Activated naive CD8-positive, alpha-beta T cell treated with anti-CD3 and anti-CD28 coated beads, Interleukin-2, amount 50 U/mL, for 16 hours (primary cell): ENCODE measurements around the gene GREM2.

Source experiments
- DNase-seq: peaks from one replicate; pipeline ENCODE4 v3.0.0-alpha.2; 2020; ENCODE audit warnings: low read depth, low spot score

The GREM2 gene

DNA sequence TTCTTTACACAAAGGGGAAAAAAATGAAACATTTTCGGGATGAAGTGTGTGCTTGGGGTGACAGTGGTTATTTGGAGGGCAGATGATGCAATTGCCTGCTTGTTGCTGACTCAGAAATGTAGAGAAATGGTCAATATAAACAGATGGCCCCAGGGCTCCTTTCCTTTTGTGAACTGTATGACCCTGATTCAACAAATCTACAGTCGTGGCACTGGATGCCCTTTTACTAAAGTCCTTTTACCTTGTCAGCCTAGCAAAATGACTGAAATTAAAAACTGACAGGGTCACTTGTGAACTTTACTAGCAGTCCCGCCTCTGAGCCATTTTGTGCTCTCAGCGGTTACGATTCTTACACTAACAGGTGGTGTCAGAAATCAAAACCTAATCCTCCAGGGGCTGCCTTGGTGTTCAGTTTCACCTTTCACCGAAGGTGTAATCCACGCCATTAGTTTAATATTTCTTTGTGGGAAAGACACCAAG, 49.8 kb downstream of the GREM2 start:
- no peak for DNase-seq

DNA sequence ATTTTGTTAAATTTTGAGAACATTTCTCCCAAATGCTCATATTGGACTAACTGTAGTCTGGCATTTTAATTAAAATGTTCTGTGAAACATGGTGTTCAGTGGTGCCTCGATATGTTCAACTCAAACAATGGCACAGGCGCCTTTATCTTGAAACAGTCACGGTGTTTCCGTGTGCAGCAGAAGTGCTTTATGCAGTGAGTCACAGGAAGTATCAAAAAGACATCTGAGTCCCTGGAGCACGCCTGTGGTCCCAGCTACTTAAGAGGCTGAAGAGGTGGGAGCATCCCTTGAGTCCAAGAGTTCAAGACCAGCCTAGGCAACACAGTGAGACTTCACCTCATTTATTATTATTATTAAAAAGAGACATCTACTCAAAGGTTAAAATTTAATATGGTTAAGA, 52.2 kb downstream of the GREM2 start:
- DNase-seq: no peak

DNA sequence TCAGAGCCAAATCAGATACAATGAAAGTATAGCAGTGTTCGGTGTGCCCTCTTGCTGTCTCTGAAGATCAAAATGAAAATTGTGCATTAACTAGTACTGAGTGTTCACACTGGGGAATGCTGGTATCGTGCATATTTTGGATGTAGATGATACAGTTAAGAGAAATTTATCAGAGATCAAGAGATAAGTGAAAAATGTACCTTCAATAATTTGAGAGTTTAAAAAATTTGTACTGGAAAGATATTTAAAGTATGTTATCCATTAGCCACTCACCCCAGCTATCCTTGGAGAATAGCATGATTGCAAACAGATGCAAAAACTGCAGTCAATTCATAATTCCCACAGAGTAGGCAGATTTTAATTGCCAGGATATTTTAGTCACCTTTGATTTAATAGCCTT, 56.4 kb downstream of the GREM2 start:
- DNase-seq: no peak

DNA sequence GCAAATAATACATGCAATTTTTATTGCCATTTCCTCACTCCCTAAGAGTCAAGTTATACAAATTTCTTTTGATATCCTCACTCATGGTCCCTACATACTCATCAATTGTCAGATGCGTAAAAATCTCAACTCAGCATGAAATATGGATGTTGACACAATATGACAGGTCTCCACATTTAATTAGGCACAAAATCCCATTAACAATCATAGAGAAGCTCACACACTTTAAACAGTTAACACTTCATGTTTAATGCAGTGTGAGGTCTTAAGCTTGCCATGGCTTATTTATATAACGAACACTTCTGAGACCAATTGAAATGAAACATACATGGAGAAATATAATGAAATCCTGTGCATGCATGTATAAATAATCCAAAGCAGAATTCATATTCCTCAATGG, 58.6 kb downstream of the GREM2 start:
- DNase-seq: no peak

DNA sequence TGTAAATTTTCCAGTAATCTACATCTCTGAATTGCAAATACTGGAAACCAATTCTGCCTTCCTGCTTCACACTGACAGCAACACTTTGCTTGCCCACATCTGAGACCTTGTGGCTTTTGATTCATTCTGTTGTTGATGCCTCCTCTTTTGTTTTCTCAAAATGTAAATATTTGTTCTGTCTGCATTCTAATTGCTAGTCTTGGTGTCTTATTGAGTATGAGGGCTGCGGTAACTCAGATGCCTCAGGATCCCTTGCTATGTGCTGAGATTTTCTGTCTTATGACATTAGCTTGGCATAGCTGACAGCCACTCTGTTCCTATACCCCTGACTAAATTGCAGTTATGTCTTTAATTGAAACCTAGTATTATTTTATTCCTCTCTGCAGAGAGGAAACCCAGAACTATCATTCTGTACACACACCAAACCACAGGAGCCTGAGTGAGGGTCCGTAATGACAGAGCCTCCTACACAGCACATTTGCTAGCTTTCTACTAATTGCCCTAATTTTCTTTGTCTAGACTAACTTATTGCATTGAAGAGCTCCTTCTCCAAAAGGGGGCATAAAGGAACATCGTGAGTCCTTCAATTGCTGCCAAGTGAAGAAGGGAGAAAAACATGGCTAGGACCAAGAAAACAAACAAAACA, 72.1 kb downstream of the GREM2 start:
- no peak for DNase-seq

DNA sequence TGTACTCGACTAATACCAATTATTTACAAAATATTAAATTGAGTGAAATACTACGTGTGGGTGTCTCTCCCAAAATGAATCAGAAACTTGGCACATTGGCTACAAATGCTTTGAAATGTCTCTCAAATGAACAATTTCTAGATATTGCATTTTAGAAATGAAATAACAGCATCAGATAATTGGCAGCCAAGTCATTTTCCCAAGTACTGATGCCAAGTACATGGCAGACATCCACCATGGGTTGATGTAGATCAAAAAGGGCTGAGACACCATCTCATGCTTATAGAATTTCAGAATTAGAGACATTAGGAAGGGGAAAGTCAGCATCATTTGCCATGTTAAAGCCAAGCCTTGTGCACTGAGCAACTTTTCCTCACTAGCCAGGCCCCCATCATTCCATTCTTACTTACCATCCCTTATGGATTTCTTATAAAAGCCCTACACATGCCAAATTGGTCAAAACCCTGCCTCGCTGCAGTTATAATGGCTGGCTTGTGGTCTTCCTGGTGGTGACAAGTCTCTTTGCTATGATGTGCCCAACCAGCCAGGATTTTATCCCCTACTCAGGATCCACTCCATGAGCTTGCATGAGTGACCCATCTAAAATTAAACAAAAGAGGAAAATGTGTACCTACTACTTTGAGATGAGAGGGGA, 73.1 kb downstream of the GREM2 start:
- DNase-seq: no peak

DNA sequence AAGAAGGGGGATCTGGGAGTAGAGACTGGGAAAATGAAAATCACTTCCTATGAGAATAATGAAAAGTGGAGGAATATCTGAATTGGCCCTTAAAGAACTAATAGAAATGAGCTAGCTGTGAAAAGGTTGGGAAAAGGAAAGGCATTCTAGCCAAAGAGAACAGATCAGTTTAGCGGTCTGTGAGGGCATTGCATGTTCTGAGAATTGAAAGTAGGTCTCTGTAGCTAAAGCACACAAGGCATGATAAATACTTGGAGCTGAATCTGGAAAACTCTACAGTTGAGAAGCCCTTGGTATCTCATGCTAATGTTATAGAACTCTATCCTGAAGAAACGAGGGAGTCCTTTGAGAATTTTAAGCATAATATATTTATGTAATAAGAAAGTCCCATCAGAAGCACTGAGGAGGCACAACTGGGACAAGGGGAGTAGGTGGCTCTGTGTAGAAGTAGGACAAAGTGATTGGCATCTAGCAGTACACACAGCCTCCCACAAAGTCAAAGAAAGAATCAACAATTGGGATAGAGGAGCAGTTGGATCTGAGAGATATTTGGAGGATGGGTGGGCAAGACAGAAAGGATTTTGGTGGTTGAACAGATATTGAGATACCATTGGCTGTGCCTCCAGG, 78.7 kb downstream of the GREM2 start:
- no peak for DNase-seq

DNA sequence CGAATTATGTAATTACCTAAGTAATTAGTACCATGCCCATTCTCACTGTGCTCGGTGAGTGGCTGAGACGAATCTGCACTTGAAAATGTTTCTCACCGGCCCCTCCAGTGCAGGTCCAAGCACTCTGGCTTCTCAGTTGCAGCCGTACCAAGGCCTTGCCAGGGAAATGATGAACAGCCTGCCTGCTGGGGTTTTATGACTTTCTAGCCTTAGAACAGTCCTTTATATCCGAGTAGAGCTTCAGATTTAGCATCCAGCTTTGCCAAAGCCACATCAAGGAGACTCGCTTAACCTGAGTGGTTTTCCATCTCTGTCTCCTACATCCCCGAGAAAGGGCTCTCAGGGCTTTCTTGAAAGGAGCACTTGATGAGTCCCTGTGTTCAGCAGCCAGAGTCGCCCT, 83.4 kb downstream of the GREM2 start:
- DNase-seq: no peak

DNA sequence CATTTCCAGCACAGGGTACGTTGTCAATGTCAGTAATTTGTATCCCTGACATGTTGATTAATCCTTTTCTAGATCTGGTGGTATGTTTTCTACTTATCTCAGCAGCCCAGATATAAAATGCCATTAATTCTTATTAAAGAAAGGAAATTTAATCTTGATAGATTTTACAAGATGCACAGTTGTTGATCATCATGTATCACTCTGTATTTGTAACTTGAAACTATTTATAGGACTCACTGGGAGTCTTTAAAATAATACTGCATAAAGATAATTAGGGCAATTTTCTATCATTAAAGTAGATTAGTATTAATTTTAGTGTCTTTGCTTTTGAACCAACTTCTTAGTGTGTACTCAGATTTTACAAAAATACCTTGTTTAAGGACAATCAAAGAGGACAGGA, 84.9 kb downstream of the GREM2 start:
- no peak for DNase-seq

DNA sequence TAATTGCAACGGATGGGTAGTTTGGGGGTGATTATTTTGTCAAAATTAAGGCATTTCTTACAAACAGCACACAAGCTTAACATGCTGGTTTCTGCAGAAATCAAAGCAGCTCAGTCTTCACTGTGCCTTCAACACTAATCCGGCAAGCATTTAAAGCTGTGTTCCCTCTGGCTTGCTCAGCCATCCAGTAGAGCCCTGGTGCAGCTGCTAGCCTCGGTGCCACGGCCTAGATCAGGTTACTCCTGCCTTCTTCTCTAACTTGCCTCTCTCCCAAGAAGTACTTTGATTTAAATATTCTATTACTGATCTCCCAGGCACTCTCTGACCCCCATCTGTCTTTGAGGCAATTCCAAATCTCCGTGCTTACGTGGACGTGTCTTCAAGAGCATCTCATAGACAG, 85.6 kb downstream of the GREM2 start:
- no peak for DNase-seq

DNA sequence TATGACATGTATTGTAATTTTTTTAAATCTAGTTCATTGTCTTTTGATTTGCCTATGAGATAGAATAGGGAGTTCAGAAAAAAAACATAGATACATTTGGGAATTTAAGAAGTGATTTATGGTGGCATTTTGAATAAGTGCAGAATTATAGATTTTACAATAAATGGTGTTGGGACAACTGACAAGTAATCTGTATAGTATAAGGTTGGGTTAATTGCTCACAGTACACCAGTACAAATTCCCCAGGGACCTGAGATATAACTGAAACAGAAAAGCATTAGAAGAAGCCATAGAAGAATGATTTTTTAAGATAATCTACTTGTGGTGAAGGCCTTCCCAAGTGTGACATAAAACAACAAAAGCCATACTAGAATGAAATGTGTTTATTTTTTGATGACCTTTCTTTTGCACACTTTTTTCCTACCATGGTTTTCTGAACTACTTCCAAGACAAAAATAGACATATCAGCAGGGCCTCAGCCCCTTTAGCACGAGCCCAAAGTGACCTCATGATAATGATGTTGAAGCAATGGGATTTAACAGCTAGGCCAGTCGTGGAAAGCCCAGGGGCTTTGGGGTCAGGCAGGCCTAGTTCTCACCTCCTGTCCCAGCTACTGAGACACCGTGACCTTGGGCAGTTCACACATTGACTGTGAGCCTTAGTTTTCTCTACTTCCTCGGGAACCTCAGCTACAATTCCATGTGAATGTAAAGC, 87.4 kb downstream of the GREM2 start:
- DNase-seq: no peak

DNA sequence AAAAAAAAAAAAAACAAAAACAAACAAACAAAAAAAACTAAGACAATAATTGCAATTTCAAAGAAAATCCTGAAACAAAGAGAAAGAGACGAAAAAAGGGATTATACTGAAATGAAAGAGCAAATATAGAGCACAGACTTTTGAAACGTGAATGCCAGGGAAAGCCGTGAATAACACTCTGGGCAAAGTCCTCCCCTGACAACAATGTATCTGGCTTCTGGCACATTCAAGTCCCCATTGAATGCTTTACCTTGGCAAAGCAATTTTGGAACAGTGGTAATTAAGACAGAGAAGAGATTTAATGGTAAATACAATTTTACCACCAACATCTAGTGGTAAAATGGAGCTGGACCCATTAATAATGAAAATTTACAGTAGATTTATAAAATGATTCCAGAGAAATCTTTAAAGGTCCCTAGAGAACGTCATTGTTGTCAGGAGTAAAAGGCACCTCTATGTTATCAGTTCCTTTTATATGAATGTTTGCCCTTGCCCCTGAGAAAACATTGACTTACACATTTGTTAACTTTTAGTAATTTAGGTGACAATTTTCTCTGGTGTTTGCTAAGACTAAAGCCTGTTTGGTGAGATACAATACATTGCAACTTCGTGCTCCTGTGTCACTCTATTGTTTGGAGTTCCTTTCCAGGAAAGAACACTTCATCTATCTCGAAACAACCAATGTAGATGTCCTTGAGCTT, 89.7 kb downstream of the GREM2 start:
- DNase-seq: no peak

DNA sequence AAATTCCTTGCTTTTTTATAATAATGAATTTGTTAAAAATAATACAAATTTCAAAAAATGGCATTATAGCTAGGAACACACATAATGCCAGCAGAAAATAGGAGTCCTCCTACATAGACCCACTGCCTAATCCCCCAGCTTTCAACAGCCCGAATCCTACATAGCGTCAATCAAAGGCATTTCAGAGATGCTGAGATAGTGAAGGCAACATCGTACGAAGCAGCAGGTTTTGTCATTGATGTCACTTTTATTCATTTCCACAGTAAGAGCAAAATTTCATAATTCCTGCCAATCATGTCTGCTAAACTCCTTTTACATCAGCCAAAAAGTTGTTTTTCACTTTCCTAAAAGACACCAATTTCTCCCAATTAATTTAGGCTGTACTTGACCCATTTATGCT, 94.1 kb downstream of the GREM2 start:
- no peak for DNase-seq

DNA sequence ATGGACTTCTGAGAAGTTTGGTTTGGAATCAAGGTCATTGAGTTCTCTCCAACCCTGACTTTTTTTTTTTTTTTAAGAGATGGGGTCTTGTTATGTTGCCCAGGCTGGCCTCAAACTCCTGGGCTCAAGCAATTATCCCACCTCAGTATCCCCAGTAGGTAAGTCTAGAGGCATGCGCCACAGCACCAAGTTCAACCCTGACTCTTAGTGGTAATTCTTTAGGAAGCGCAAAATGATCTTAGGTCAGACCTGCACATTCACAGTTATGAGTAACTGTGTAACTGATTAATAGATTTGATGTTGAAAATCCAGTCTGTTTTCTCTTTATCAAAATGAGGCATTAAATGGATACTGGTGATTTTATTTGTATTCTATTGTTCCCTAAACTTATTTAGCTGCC, 95.9 kb downstream of the GREM2 start:
- DNase-seq: no peak

DNA sequence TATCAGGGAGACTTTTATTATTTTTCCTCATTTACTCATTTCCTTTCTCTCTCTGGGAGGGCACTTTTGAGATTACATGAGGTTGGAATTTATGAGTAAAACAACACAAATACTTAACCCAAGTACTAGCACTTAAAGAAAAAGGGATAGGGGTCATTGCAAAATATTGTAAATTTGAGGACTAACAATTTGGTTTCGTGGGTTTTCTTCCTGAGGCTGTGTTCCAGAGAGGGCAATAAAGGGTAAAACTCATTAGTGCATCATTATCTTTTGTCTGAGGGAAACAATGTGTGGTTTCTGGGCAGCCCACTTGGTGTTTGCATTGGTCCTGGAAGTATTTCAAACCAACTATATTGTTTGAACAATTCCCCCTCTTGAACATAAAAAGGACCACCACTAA, 96.5 kb downstream of the GREM2 start:
- DNase-seq: no peak

DNA sequence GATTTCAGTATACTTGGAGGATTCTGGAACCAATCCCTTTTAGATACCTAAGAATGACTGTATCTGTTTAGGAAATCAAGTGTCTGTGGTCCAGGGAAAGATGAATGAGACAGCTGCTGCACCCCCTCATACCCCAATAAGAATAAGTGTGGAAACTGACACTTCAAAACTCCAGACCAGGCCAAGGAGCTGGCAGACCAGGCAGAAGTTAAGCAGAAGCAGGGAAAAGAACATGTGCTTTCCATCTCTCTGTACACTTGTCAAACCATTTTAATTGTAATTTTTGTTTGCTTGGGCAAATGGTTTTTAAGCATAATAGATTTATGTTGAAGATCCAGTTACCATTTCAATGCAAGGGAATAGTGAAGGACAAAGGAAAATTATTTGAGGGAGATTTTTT, 100.2 kb downstream of the GREM2 start:
- DNase-seq: no peak

DNA sequence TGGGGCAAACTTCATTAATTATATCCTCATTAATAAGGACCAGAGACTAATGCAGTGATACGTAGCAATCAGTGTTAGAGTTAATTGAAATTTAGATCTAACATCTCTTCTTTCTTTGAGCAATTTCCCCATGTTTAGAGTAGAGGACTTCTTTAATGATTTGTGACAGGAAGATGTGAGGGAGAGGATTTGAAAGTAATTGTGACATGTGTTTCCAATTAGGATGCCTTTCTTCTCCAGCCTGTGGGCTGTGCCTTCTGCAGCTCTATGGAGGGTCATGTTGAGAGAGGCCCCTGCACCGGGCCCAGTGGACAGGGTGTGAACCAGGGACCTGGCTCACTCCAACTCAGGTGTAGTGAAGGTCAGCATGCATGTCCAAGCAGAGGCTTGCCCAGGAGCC, 103.0 kb downstream of the GREM2 start:
- DNase-seq: no peak

DNA sequence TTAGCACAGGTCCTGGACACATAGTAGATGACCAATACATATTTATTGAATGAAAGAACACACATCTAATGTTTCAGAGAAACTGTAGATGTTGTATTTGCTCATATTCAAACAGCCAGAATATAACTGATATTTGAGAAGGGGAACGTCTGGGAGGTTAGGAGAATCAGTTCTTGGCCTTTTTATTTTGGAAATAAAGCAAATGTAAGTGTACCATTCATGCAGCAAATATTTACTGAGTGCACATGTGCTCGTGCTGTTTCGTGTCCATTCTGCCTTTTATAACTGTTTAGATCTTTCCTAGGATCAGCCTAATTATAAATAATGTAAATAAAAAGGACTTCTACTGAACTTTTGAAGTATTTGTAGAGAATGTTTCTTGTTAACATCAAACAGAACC, 103.8 kb downstream of the GREM2 start:
- DNase-seq: no peak

DNA sequence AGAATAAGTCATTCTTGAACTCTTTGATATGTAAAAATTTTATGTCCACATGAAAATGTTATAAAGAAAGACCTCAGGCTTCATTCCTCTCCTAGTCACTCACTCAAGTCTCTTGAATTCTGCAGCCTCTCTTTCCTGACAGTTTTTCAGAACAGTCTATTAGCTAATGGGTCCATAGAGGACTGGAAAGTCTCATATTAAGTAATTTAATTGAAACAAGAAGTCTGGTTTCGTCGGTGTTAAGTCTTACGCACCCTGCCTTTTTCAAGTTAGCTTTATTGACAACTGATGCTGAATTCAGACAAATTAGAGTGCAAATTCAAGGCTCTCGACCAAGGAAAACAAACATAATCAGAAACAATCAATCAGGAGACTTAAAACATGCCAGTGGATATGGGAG, 105.8 kb downstream of the GREM2 start:
- no peak for DNase-seq

DNA sequence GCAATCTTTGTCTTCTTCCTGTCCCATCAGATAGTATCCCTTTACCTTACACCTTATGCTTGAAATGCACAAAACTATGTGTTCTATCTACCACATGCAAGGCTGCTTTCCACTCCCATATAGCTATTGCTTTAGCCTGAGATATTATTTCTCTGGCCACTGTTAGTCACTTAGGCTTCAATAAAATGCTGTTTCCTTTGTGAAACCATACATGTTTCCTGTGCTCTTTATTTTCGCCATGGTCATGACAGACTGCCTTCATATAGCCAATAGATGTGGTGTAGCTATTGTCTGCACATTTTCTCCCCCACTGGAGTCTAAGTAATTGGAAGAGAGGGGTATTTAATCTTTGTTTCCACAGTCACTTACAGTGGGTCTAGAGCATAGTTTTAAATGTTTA, 108.4 kb downstream of the GREM2 start:
- no peak for DNase-seq

DNA sequence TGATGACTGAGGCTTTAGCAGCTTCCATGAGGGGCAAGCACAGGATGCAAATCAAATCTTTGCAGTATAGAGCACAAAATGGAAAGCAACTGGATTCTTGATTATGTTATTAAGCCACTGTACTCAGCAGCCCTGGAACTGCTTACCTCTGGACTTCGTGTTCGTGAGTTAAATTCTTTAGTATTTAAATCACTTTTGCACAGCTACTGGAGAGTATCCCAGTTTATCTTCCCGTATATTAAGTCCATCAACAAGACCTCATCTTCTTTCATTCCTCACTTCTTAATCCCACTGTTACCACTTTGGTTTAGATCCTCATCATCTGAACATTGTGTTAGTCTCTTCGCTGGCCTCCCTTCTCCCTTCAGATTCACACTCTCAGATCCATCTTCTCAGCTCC, 108.9 kb downstream of the GREM2 start:
- no peak for DNase-seq

DNA sequence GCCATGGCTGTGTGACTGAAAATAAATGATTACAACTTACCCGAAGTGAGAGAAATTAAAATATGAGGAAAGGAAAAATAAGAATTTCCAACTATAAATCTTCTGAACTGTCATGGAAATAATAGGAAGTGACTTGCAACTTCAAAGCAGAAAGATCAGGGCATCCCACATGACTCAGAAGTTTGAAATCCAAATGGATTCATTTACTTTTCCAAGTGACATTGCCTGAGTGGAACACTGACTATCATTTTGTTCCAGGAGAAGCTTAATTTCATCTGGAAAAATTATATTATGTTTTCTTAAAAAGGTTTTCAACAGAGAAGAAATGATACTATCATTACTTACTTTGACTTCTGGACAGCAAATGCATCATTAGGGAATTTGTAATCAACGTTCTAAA, 110.8 kb downstream of the GREM2 start:
- no peak for DNase-seq
